PC-3 (cell line): ENCODE results near the gene AVEN. TPM values are rescaled to one million over a fixed set of nuclear protein-coding genes. Genes with fewer than 3 reads are reported as not detected.

ENCODE experiments used
- ATAC-seq: fragments of 200-7000 bp; cut with Tn5 transposase; 2 replicates; pipeline ENCODE4 v1.9.1; 2020; ENCODE audit warnings: mild to moderate bottlenecking, moderate library complexity
- BruUV-seq: library from RNA; stranded (reverse); fragments of 400-500 nt; replicated peaks from 2 replicates; lab custom pipeline; 2021; lab: Mats Ljungman, UMichigan
- CTCF ChIA-PET: fragments of 300-600 bp; sonication (Branson Sonifier 250); formaldehyde crosslinking; loops from one replicate; lab custom pipeline; 2022; ENCODE audit warnings: antibody characterized with exemption; lab: Charles Lee
- POLR2A ChIA-PET: fragments of 300-600 bp; sonication (Branson Sonifier 250); formaldehyde crosslinking; loops from one replicate; lab custom pipeline; 2022; ENCODE audit warnings: antibody characterized with exemption; ENCODE audit not compliant: unreplicated experiment; lab: Charles Lee
- DNase-seq: peaks from one replicate; pipeline ENCODE4 v3.0.0-alpha.2; 2015
- H2AFZ ChIP-seq: fragments of 300-600 bp; sonication (generic); 2 replicates; pipeline ENCODE4 v1.6.0; 2016; ENCODE audit warnings: antibody characterized with exemption, low read length
- H3F3A ChIP-seq: fragments of 300-600 bp; sonication (generic); one replicate; pipeline ENCODE4 v1.6.0; 2017; ENCODE audit warnings: antibody characterized with exemption, low read length, control low read depth, mild to moderate bottlenecking; ENCODE audit not compliant: unreplicated experiment
- H3K27ac ChIP-seq: fragments of 300-600 bp; sonication (generic); 2 replicates; pipeline ENCODE4 v1.5.1; 2016; ENCODE audit warnings: mild to moderate bottlenecking, low read length
- H3K27me3 ChIP-seq: fragments of 300-600 bp; sonication (generic); 2 replicates; pipeline ENCODE4 v1.6.1; 2016; ENCODE audit warnings: low read length, mixed read lengths
- H3K36me3 ChIP-seq: fragments of 300-600 bp; sonication (generic); 2 replicates; pipeline ENCODE4 v1.6.1; 2016; ENCODE audit warnings: low read depth, mixed run types, low read length, mixed read lengths
- H3K4me1 ChIP-seq: fragments of 300-600 bp; sonication (generic); 2 replicates; pipeline ENCODE4 v1.5.1; 2016; ENCODE audit warnings: low read length; ENCODE audit not compliant: insufficient read depth
- H3K4me2 ChIP-seq: fragments of 300-600 bp; sonication (generic); 2 replicates; pipeline ENCODE4 v1.6.0; 2016; ENCODE audit warnings: low read length
- H3K4me3 ChIP-seq: fragments of 300-600 bp; sonication (generic); 2 replicates; pipeline ENCODE4 v1.5.1; 2016; ENCODE audit warnings: mild to moderate bottlenecking, low read length, mixed read lengths
- H3K79me2 ChIP-seq: fragments of 300-600 bp; sonication (generic); 2 replicates; pipeline ENCODE4 v1.6.1; 2017; ENCODE audit warnings: low read length, mixed read lengths
- H3K9ac ChIP-seq: fragments of 300-600 bp; sonication (generic); 2 replicates; pipeline ENCODE4 v1.6.0; 2016; ENCODE audit warnings: mild to moderate bottlenecking, low read length
- H3K9me2 ChIP-seq: fragments of 300-600 bp; sonication (generic); replicated peaks from 2 replicates; pipeline ENCODE4 v1.6.1; 2016; ENCODE audit warnings: mixed run types, low read length, mixed read lengths
- H3K9me3 ChIP-seq: fragments of 300-600 bp; sonication (generic); 2 replicates; pipeline ENCODE4 v1.6.1; 2016; ENCODE audit warnings: low read length, mixed read lengths
- H4K20me1 ChIP-seq: fragments of 300-600 bp; sonication (generic); 2 replicates; pipeline ENCODE4 v1.6.1; 2016; ENCODE audit warnings: low read length, mixed read lengths
- CTCF ChIP-seq: fragments of 300-600 bp; sonication (generic); conservative IDR thresholded peaks from 2 replicates; pipeline ENCODE4 v1.5.1; 2017; ENCODE audit warnings: antibody characterized with exemption, low read depth, mild to moderate bottlenecking, low read length
- EZH2 ChIP-seq: fragments of 300-600 bp; sonication (generic); IDR thresholded peaks from one replicate; pipeline ENCODE4 v1.6.1; 2017; ENCODE audit warnings: antibody characterized with exemption, mild to moderate bottlenecking, low read length; ENCODE audit not compliant: unreplicated experiment
- EZH2phosphoT487 ChIP-seq: fragments of 300-600 bp; sonication (generic); IDR thresholded peaks from 2 replicates; pipeline ENCODE4 v1.6.1; 2018; ENCODE audit warnings: mild to moderate bottlenecking, antibody characterized with exemption, low read length, borderline replicate concordance
- intact Hi-C: fragments of 100-400 bp; cut with micrococcal nuclease; formaldehyde crosslinking; loops from 2 replicates; pipeline ENCODE4 v1.9.0; 2023
- total RNA-seq: library from RNA; depleted of rRNA; stranded (reverse); fragments of >200 nt; gene quantifications from 2 replicates; pipeline ENCODE4 v1.2.3, GENCODE V29; 2014

The AVEN gene
- total RNA-seq, 1 experiment from 2014 or later, result 10.5 TPM

- no peak overlapping the region for H3K9ac ChIP-seq
- peak overlapping the region; percentile 60 for H3K4me2 ChIP-seq
- peaks cover 18% of the 10 kb centered on the region for H3K4me1 ChIP-seq
- no peaks in the 10 kb centered on the region for H4K20me1 ChIP-seq
- no peaks in the 10 kb centered on the region for H3K79me2 ChIP-seq
- no peaks in the 10 kb centered on the region for H3F3A ChIP-seq
- peak overlapping the region; percentile 28; the same call in 1 of the 2 replicates for H3K27ac ChIP-seq
- peak overlapping the region; percentile 42; the same call in 1 of the 2 replicates for H2AFZ ChIP-seq
- intact Hi-C loops, result no loop called here
- H3K9me3 ChIP-seq, result peaks cover 5% of the 10 kb centered on the region; the same call in 1 of the 2 replicates
- ATAC-seq, result no peak
- POLR2A ChIA-PET, result interaction anchor here (0.5 to 0.6 kb wide), 2 partner anchors 176 to 589 kb away, joined by 4 to 6 read pairs; no protein-coding TSS in a partner anchor
- peak overlapping the region; percentile 25; the same call in 1 of the 2 replicates for H3K4me3 ChIP-seq
- BruUV-seq, result no TSS peak
- no peaks in the 10 kb centered on the region for H3K27me3 ChIP-seq
- CTCF ChIA-PET, result no interaction called here
- TF ChIP-seq EZH2phosphoT487, result no peak
- TF ChIP-seq EZH2, result no peak
- no peak for TF ChIP-seq CTCF
- no peak for DNase-seq
- H3K9me2 ChIP-seq, result no peaks in the 10 kb centered on the region
- H3K36me3 ChIP-seq, result peaks cover 2% of the 10 kb centered on the region; the same call in 1 of the 2 replicates
These were observed 9.1 kb upstream of the AVEN start for GRCh38 chr15:34047893-34048775.

DNA sequence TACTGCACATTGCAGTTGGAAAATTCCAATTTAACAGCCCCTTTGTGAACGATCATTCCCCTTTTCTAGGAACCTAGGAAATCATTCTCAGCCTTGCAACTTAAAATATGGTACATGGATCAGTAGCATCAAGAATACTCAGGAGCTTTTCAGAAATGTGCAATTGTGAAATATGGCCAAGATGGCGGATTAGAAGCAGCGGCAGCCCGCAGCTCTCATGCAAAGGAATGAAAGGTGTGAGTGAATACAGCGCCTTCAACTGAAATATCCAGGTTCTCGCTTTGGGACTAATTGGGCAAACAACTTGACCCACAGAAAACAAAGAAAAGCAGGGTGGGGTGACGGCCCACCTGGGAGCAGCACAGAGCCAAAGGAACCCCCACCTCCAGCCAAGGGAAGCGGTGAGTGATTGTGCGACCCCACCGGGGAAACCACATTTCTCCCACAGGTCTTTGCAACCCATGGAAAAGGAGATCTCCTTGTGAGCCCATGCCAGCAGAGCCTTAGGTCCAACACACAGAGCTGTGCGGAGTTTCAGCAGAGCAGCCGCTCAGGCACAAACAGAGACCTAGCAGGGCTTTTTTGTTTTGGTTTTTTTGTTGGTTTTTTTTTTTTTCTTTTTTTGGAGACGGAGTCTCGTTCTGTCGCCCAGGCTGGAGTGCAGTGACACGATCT is 7.6 kb upstream of the AVEN start:
- H3K27me3 ChIP-seq, result no peaks in the 10 kb centered on the region
- TF ChIP-seq EZH2 (no peak), EZH2phosphoT487 (no peak), CTCF (no peak)
- H3K9me2 ChIP-seq, result no peaks in the 10 kb centered on the region
- H3F3A ChIP-seq, result no peaks in the 10 kb centered on the region
- H3K4me2 ChIP-seq, result no peak overlapping the region
- DNase-seq (no peak), ATAC-seq (no peak)
- H3K4me3 ChIP-seq, result no peak overlapping the region
- BruUV-seq, result no TSS peak
- no peaks in the 10 kb centered on the region for H3K79me2 ChIP-seq
- peaks cover 2% of the 10 kb centered on the region; the same call in 1 of the 2 replicates for H3K36me3 ChIP-seq
- H4K20me1 ChIP-seq, result no peaks in the 10 kb centered on the region
- ChIA-PET POLR2A (no interaction called here), CTCF (no interaction called here)
- no peak overlapping the region for H3K27ac ChIP-seq
- peaks cover 18% of the 10 kb centered on the region for H3K4me1 ChIP-seq
- intact Hi-C loops, result no loop called here
- H2AFZ ChIP-seq, result no peak overlapping the region
- H3K9ac ChIP-seq, result no peak overlapping the region
- H3K9me3 ChIP-seq, result peaks cover 5% of the 10 kb centered on the region; the same call in 1 of the 2 replicates
